Spleen (tissue), 3 donors: ENCODE results near the gene S100Z.

Experiments used
- POLR2A ChIP-seq, 3 donors: fragments of 450-650 bp; IDR thresholded peaks; one replicate each; pipeline ENCODE4 v1.5.1; 2017; ENCODE audit warnings: antibody characterized with exemption in 3 of 3, mild to moderate bottlenecking in 1 of 3
- POLR2AphosphoS5 ChIP-seq, 3 donors: sonication (generic); formaldehyde crosslinking; IDR thresholded peaks; one replicate each; pipeline ENCODE4 v1.5.1; 2017; ENCODE audit warnings: antibody characterized with exemption in 3 of 3

GRCh38 chr5:76960004-76960625 is 110.3 kb downstream of the S100Z start:
- TF ChIP-seq POLR2A (IDR thresholded peaks at IDR 0.05) (no peak), POLR2AphosphoS5 (IDR thresholded peaks at IDR 0.05) (no peak)
